Kidney (tissue), 14 donors: ENCODE measurements around the gene XDH. TPM values are rescaled to one million over a fixed set of nuclear protein-coding genes. Genes with fewer than 3 reads are reported as not detected.

Source experiments
- DNase-seq, 5 donors: peaks; one replicate each; pipeline ENCODE4 v3.0.0-alpha.2; 2013 to 2020
- FAIRE-seq: peaks from 2 replicates; lab custom pipeline; 2012; peaks lifted over from hg19 to GRCh38; lab: Jason Lieb, UNC
- H3K27ac ChIP-seq, 2 donors: one replicate each; pipeline ENCODE4 v1.7.0; 2013; ENCODE audit warnings: low read depth in 2 of 2, low read length in 2 of 2, inconsistent platforms in 1 of 2
- H3K27me3 ChIP-seq: one replicate; pipeline ENCODE4 v1.7.1; 2013; ENCODE audit warnings: low read length, inconsistent platforms; ENCODE audit not compliant: control insufficient read depth, insufficient read depth
- H3K36me3 ChIP-seq, 3 donors: one replicate each; pipeline versions ENCODE4 v1.7.0 to v1.7.1; 2013; ENCODE audit warnings: low read length in 3 of 3, control low read depth in 1 of 3, inconsistent platforms in 1 of 3; ENCODE audit not compliant: insufficient read depth in 3 of 3, control insufficient read depth in 2 of 3
- H3K4me1 ChIP-seq, 3 donors: one replicate each; pipeline versions ENCODE4 v1.7.0 to v1.7.1; 2013; ENCODE audit warnings: low read length in 3 of 3, inconsistent platforms in 1 of 3, low read depth in 1 of 3; ENCODE audit not compliant: control insufficient read depth in 2 of 3, insufficient read depth in 2 of 3
- H3K4me3 ChIP-seq, 3 donors: one replicate each; pipeline versions ENCODE4 v1.7.0 to v1.8.1; 2013; ENCODE audit warnings: low read length in 3 of 3, control low read depth in 1 of 3, inconsistent platforms in 1 of 3
- H3K9ac ChIP-seq, 3 donors: one replicate each; pipeline versions ENCODE4 v1.7.0 to v1.7.1; 2013; ENCODE audit warnings: low read length in 3 of 3, control low read depth in 1 of 3, inconsistent platforms in 1 of 3
- H3K9me3 ChIP-seq, 3 donors: one replicate each; pipeline versions ENCODE4 v1.7.0 to v1.7.1; 2013; ENCODE audit warnings: low read length in 3 of 3, control low read depth in 1 of 3, inconsistent platforms in 1 of 3; ENCODE audit not compliant: control insufficient read depth in 2 of 3, insufficient read depth in 1 of 3
- intact Hi-C: fragments of 100-400 bp; cut with DNase I; formaldehyde crosslinking; loops from one replicate; pipeline ENCODE4 v1.11.1; 2022
- polyA plus RNA-seq: library from polyadenylated mRNA; stranded (reverse); fragments of 350-450 nt; fragmentation: Illumina TruSeq; extraction: RNeasy Lipid Tissue Mini Kit (QIAGEN cat#74804); gene quantifications from one replicate; pipeline ENCODE4 v1.2.3, GENCODE V29; 2014; ENCODE audit warnings: low read depth, low replicate concordance; ENCODE audit not compliant: insufficient read depth
- total RNA-seq: library from RNA; stranded (reverse); fragmentation: NEBNext Ultra II Directional; extraction: Animal tissue kit (Norgen Biotek cat#: 25700); gene quantifications from one replicate; pipeline ENCODE4 v1.2.1, GENCODE V29; 2021
- TF ChIP-seq, protein P1 (sequence below): IDR thresholded peaks from 3 replicates; pipeline ENCODE4 v1.5.1; 2012; ENCODE audit warnings: mild to moderate bottlenecking, moderate library complexity, borderline replicate concordance; ENCODE audit not compliant: insufficient read depth; ENCODE audit errors: extremely low read depth
- donor health status: control.
- donor health status: control.
- donor health status: control.
- donor health status: control.
- donor health status: control.
- donor health status: DM: yes; HTN: yes; CAD: no.
- donor health status: Normal renal cell carcinoma (clear cell type).

The XDH gene
- total and polyA plus RNA-seq, 2 donors from 2014 or later = 3.1 TPM; not detected in 1

GRCh38 chr2:31296641-31297287 lies 117.8 kb downstream of the XDH start:
- TF ChIP-seq, protein P1, sequence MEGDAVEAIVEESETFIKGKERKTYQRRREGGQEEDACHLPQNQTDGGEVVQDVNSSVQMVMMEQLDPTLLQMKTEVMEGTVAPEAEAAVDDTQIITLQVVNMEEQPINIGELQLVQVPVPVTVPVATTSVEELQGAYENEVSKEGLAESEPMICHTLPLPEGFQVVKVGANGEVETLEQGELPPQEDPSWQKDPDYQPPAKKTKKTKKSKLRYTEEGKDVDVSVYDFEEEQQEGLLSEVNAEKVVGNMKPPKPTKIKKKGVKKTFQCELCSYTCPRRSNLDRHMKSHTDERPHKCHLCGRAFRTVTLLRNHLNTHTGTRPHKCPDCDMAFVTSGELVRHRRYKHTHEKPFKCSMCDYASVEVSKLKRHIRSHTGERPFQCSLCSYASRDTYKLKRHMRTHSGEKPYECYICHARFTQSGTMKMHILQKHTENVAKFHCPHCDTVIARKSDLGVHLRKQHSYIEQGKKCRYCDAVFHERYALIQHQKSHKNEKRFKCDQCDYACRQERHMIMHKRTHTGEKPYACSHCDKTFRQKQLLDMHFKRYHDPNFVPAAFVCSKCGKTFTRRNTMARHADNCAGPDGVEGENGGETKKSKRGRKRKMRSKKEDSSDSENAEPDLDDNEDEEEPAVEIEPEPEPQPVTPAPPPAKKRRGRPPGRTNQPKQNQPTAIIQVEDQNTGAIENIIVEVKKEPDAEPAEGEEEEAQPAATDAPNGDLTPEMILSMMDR = no peak
- Histone ChIP-seq H3K27ac (peak overlapping the region; percentile 41 to 51), H3K4me1 (peaks cover 0 to 13% (median 11%) of the 10 kb centered on the region in 3 donors), H3K4me3 (no peak overlapping the region), H3K9ac (peak overlapping the region in 1 of 3 donors; percentile 15), H3K27me3 (no peaks in the 10 kb centered on the region), H3K36me3 (no peaks in the 10 kb centered on the region), H3K9me3 (no peaks in the 10 kb centered on the region)
- no peak for FAIRE-seq
- intact Hi-C loops = no loop called here
- DNase-seq = no peak

GRCh38 chr2:31294196-31294595 lies 120.3 kb downstream of the XDH start:
- peaks cover 0 to 13% (median 11%) of the 10 kb centered on the region in 3 donors for H3K4me1 ChIP-seq
- TF ChIP-seq, protein P1 = no peak

GRCh38 chr2:31287654-31288053 lies 126.9 kb downstream of the XDH start:
- intact Hi-C loops = no loop called here
- Histone ChIP-seq H3K36me3 (no peaks in the 10 kb centered on the region), H3K27me3 (no peaks in the 10 kb centered on the region), H3K27ac (no peak overlapping the region), H3K9ac (no peak overlapping the region), H3K9me3 (no peaks in the 10 kb centered on the region), H3K4me3 (no peak overlapping the region), H3K4me1 (peaks cover 0 to 9% (median 6%) of the 10 kb centered on the region in 3 donors)
- FAIRE-seq (no peak), DNase-seq (no peak)
- TF ChIP-seq, protein P1 = no peak

More at GRCh38 chr2:31294196-31294595, 120.3 kb downstream of the XDH start:
- Histone ChIP-seq H3K27me3 (no peaks in the 10 kb centered on the region), H3K4me3 (no peak overlapping the region), H3K9ac (no peak overlapping the region), H3K36me3 (no peaks in the 10 kb centered on the region), H3K27ac (no peak overlapping the region), H3K9me3 (no peaks in the 10 kb centered on the region)
- intact Hi-C loops = no loop called here
- DNase-seq (no peak), FAIRE-seq (no peak)
